ENCODE data around the gene DDX1.
"Not testable (repeated sequence)": the region's sequence is repeated elsewhere in the genome, so short reads cannot be mapped to it uniquely, and the experiment has no call there.

Gene DDX1

GRCh38 chr2:15666861-15667808, 75.5 kb downstream of the DDX1 start:
- no peak for DNase-seq

GRCh38 chr2:15667809-15668556, 76.3 kb downstream of the DDX1 start:
- DNase-seq, result no peak

GRCh38 chr2:15668611-15669305, 77.1 kb downstream of the DDX1 start:
- no peak for DNase-seq

- no peak for DNase-seq
These were observed 77.8 kb downstream of the DDX1 start for GRCh38 chr2:15669375-15669910.

GRCh38 chr2:15670469-15670868, 78.8 kb downstream of the DDX1 start:
- no peak for DNase-seq

GRCh38 chr2:15670981-15671380, 79.3 kb downstream of the DDX1 start:
- no peak for DNase-seq

- DNase-seq, result no peak
These were observed 79.7 kb downstream of the DDX1 start for GRCh38 chr2:15671409-15671808.

GRCh38 chr2:15671842-15672815, 80.5 kb downstream of the DDX1 start:
- DNase-seq, result no peak

GRCh38 chr2:15672961-15673918, 81.6 kb downstream of the DDX1 start:
- DNase-seq, result no peak

GRCh38 chr2:15673919-15674636, 82.4 kb downstream of the DDX1 start:
- no peak for DNase-seq

GRCh38 chr2:15674637-15675455, 83.2 kb downstream of the DDX1 start:
- DNase-seq, result no peak

- no peak for DNase-seq
These were observed 84.0 kb downstream of the DDX1 start for GRCh38 chr2:15675456-15676195.

- DNase-seq, result no peak
These were observed 85.6 kb downstream of the DDX1 start for GRCh38 chr2:15677141-15677843.

- no peak for DNase-seq
These were observed 86.7 kb downstream of the DDX1 start for GRCh38 chr2:15678346-15678745.

GRCh38 chr2:15678909-15679308, 87.2 kb downstream of the DDX1 start:
- no peak for DNase-seq

GRCh38 chr2:15679386-15679924, 87.8 kb downstream of the DDX1 start:
- DNase-seq, result no peak

- DNase-seq, result not testable (repeated sequence)
These were observed 88.5 kb downstream of the DDX1 start for GRCh38 chr2:15680132-15680531.
